Hepatocyte (in vitro differentiated cells): Measurements from ENCODE around the gene FHDC1.

Experiments
- CTCF ChIP-seq: fragments of 200-600 bp; sonication (generic); IDR thresholded peaks from 2 replicates; pipeline ENCODE4 v1.5.1; 2016; ENCODE audit warnings: antibody characterized with exemption, mild to moderate bottlenecking; ENCODE audit not compliant: poor library complexity
- EZH2 ChIP-seq: fragments of 200-600 bp; sonication (generic); IDR thresholded peaks from 2 replicates; pipeline ENCODE4 v1.6.1; 2016; ENCODE audit warnings: antibody characterized with exemption, mild to moderate bottlenecking, borderline replicate concordance

GRCh38 chr4:152981278-152981677, 45.2 kb downstream of the FHDC1 start:
- no peak for TF ChIP-seq CTCF
- TF ChIP-seq EZH2: no peak
